Mesendoderm (in vitro differentiated cells): Measurements from ENCODE around the gene POC1A.

Source experiments
- DNase-seq: peaks from one replicate; pipeline ENCODE4 v3.0.0; 2013
- H2AK5ac ChIP-seq: 2 replicates; pipeline ENCODE4 v1.6.1; 2013; ENCODE audit warnings: low read length, inconsistent platforms
- H2BK120ac ChIP-seq: 2 replicates; pipeline ENCODE4 v1.6.1; 2013; ENCODE audit warnings: low read depth, mild to moderate bottlenecking, low read length, moderate library complexity, mixed read lengths
- H2BK15ac ChIP-seq: replicated peaks from 2 replicates; pipeline ENCODE4 v1.6.1; 2013; ENCODE audit warnings: low read depth, mild to moderate bottlenecking, moderate library complexity
- H2BK5ac ChIP-seq: 2 replicates; pipeline ENCODE4 v1.6.1; 2013; ENCODE audit warnings: low read length, inconsistent platforms
- H3K18ac ChIP-seq: 2 replicates; pipeline ENCODE4 v1.6.1; 2013; ENCODE audit warnings: mild to moderate bottlenecking, low read length, mixed read lengths
- H3K23ac ChIP-seq: one replicate; pipeline ENCODE4 v1.6.1; 2013; ENCODE audit warnings: low read length
- H3K27ac ChIP-seq: 2 replicates; pipeline ENCODE4 v1.5.1; 2013; ENCODE audit warnings: low read depth, mild to moderate bottlenecking, inconsistent platforms, low read length, moderate library complexity
- H3K27me3 ChIP-seq: 2 replicates; pipeline ENCODE4 v1.6.1; 2013; ENCODE audit warnings: low read length, control low read depth, mild to moderate bottlenecking, inconsistent platforms; ENCODE audit not compliant: insufficient read depth, poor library complexity
- H3K36me3 ChIP-seq: 2 replicates; pipeline ENCODE4 v1.6.1; 2013; ENCODE audit warnings: low read length, inconsistent platforms; ENCODE audit not compliant: control insufficient read depth, insufficient read depth
- H3K4ac ChIP-seq: one replicate; pipeline ENCODE4 v1.6.1; 2013; ENCODE audit warnings: low read depth, mild to moderate bottlenecking, low read length, moderate library complexity
- H3K4me1 ChIP-seq: 2 replicates; pipeline ENCODE4 v1.6.1; 2013; ENCODE audit warnings: low read depth, low read length, inconsistent platforms; ENCODE audit not compliant: control insufficient read depth
- H3K4me2 ChIP-seq: 2 replicates; pipeline ENCODE4 v1.6.1; 2013; ENCODE audit warnings: low read length
- H3K4me3 ChIP-seq: 2 replicates; pipeline ENCODE4 v1.5.1; 2013; ENCODE audit warnings: mild to moderate bottlenecking, low read length
- H3K56ac ChIP-seq: one replicate; pipeline ENCODE4 v1.6.1; 2013; ENCODE audit warnings: low read length
- H3K79me1 ChIP-seq: 2 replicates; pipeline ENCODE4 v1.6.1; 2013; ENCODE audit warnings: low read length, inconsistent platforms
- H3K79me2 ChIP-seq: 2 replicates; pipeline ENCODE4 v1.6.1; 2013; ENCODE audit warnings: mild to moderate bottlenecking, low read length; ENCODE audit not compliant: control insufficient read depth, insufficient read depth
- H3K9ac ChIP-seq: 2 replicates; pipeline ENCODE4 v1.6.1; 2013; ENCODE audit warnings: low read length, inconsistent platforms
- H4K5ac ChIP-seq: one replicate; pipeline ENCODE4 v1.6.1; 2013; ENCODE audit warnings: low read length
- H4K8ac ChIP-seq: one replicate; pipeline ENCODE4 v1.6.1; 2013; ENCODE audit warnings: low read depth, mild to moderate bottlenecking, control low read depth, low read length, moderate library complexity
- WGBS: extraction: QIAGEN DNeasy Blood & Tissue Kit; methylation state at CpG from one replicate; pipeline ENCODE4 v1.1.7; 2013; ENCODE audit warnings: low lambda C conversion rate, missing lambda C conversion rate; ENCODE audit not compliant: insufficient coverage; ENCODE audit errors: extremely low coverage; 5-methylcytosine and 5-hydroxymethylcytosine counted together

POC1A gene

DNA sequence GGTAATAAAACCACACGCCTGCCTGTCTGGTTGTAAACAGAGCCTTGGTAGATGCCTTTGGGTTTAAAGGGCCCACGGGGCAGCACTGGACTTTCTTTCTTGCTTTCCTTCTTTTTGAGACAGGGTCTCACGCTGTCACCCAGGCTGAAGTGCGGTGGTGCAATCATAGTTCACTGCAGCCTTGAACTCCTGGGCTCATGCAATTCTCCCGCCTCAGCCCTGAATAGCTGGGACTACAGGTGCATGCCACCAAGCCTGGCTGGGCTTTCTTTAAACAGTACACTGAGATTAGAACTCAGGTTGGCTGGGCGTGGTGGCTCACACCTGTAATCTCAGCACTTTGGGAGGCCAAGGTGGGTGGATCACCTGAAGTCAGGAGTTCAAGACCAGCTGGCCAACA is 42.2 kb downstream of the POC1A start:
- DNase-seq: no peak
- Histone ChIP-seq H3K9ac (no peak overlapping the region), H3K4me3 (no peak overlapping the region), H3K23ac (no peak overlapping the region), H4K5ac (no peak overlapping the region), H3K79me2 (no peaks in the 10 kb centered on the region), H3K18ac (no peak overlapping the region), H3K4ac (no peak overlapping the region), H2BK5ac (no peak overlapping the region), H2BK15ac (no peak overlapping the region), H3K4me2 (no peak overlapping the region), H3K27ac (no peak overlapping the region), H3K27me3 (no peaks in the 10 kb centered on the region), H3K36me3 (no peaks in the 10 kb centered on the region), H3K79me1 (no peaks in the 10 kb centered on the region), H4K8ac (no peak overlapping the region), H2BK120ac (no peak overlapping the region), H3K56ac (no peak overlapping the region), H3K4me1 (no peaks in the 10 kb centered on the region), H2AK5ac (no peak overlapping the region)
- no CpG with 5 or more reads among the region's 6 CpGs for WGBS

DNA sequence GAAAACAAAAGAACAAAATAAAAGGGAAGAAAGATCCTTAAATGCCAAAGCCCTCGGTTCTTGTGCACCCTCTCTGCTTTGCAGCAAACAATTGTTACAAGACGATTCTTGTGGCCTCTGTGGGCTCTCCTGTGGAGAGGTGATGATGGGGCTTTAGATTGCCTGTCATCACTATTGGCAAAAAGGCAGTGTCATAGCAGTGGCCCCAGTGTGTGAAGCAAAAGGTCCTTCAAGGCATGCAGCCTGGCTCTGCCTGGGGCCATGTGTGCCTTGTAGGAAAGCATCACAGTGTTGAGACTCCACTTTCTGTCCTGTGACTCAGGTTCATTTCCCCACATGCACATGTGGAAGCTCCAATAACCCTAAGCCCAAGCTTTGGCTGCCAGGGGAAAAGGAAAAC is 43.7 kb downstream of the POC1A start:
- Histone ChIP-seq H3K9ac (no peak overlapping the region), H3K27ac (no peak overlapping the region), H3K4me3 (no peak overlapping the region), H4K5ac (no peak overlapping the region), H3K23ac (no peak overlapping the region), H3K4ac (no peak overlapping the region), H2BK5ac (no peak overlapping the region), H3K18ac (no peak overlapping the region), H3K36me3 (no peaks in the 10 kb centered on the region), H4K8ac (no peak overlapping the region), H3K27me3 (no peaks in the 10 kb centered on the region), H3K4me2 (no peak overlapping the region), H2BK120ac (no peak overlapping the region), H2BK15ac (no peak overlapping the region), H3K4me1 (no peaks in the 10 kb centered on the region), H3K79me1 (no peaks in the 10 kb centered on the region), H3K56ac (no peak overlapping the region), H3K79me2 (no peaks in the 10 kb centered on the region), H2AK5ac (no peak overlapping the region)
- no peak for DNase-seq
- no CpG with 5 or more reads among the region's 2 CpGs for WGBS

DNA sequence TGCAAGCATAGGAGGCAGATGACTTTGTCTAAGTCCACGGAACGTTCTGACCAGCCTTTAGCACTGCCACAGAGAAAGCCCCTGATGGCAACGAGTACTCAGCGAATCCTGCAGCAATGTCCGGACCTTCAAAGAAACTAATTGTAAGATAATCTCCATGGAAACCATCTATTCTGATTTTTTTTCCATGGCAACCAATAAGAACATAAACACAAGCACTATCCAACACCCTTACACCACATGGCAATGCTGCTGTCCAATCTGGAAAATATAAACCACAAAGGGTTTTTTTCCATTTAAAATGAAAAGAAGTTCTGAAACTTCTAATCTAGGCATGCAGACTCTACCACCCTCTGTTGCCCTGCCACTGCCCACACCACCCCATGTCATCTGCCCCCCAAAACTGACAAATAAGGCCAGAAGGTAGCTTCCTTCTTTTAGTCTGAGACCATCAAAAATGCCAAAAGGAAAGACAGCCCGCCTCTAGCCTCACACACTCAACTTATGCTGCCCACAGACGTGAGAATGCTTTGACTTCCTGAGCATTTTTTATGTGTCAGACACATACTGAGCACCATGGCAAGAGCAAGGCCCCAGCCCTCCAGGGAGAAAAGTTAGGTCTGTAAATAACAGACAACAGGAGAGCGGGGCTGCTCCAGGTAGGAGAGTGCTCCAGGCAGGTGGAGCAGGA is 44.5 kb downstream of the POC1A start:
- no peak overlapping the region for H3K4me3 ChIP-seq
- H3K4me1 ChIP-seq: no peaks in the 10 kb centered on the region
- H3K27ac ChIP-seq: no peak overlapping the region
- H3K56ac ChIP-seq: no peak overlapping the region
- H2BK5ac ChIP-seq: no peak overlapping the region
- H3K79me1 ChIP-seq: no peaks in the 10 kb centered on the region
- H3K79me2 ChIP-seq: no peaks in the 10 kb centered on the region
- no peak overlapping the region for H2BK15ac ChIP-seq
- no peak overlapping the region for H3K4ac ChIP-seq
- WGBS: no CpG with 5 or more reads among the region's 8 CpGs
- H3K23ac ChIP-seq: no peak overlapping the region
- no peak overlapping the region for H2AK5ac ChIP-seq
- no peaks in the 10 kb centered on the region for H3K27me3 ChIP-seq
- no peak overlapping the region for H3K18ac ChIP-seq
- H3K36me3 ChIP-seq: no peaks in the 10 kb centered on the region
- no peak overlapping the region for H3K4me2 ChIP-seq
- H4K8ac ChIP-seq: no peak overlapping the region
- H4K5ac ChIP-seq: no peak overlapping the region
- peak; percentile 24 for DNase-seq
- no peak overlapping the region for H2BK120ac ChIP-seq
- H3K9ac ChIP-seq: no peak overlapping the region

DNA sequence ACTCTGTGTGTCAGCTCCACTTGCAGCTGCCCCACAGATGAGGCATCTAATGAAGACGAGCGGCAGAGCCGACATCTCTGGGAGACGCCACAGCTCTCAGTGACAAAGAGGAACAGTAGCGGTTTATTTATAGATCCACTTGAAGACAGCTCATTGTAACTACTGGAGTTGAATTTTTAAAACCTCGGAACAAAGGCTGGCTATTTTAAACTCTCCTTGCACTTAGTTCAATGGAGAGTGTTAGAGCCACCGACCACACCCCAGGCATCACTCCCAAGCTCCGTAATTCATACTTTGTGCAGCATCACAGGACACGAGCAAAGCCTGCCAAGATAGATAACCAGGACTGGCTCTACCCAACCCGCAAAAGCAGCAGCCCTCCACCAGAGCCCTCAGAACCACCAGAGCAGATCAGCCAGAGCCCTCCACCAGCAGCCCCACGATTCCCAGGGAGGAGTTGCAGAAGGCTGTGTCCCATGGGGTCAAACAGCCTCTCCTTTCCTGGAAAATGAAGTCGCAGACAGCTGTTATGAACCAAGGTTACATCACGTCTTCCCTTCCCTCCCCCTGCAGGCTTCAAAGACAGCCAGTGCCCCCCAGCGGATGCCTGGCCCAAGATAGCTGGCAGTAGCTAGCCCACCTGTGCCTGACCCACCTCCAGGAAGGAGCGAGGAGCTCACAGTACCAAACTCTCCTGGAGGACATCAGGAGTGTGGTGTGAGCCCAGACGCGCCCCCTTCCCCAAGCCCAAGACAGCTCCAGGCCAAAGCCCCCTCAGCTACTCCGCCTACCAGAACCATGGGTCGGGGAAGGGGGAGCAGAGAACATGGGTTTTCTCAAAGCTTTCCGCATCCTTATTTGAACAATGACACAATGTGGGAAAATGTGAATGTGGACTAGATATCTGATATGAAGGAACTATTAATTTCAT is 45.7 kb downstream of the POC1A start:
- peak; percentile 35 for DNase-seq
- no peak overlapping the region for H3K4me2 ChIP-seq
- H4K5ac ChIP-seq: no peak overlapping the region
- H3K36me3 ChIP-seq: no peaks in the 10 kb centered on the region
- no peak overlapping the region for H2BK15ac ChIP-seq
- H2BK5ac ChIP-seq: no peak overlapping the region
- H3K4ac ChIP-seq: no peak overlapping the region
- no peaks in the 10 kb centered on the region for H3K4me1 ChIP-seq
- no CpG with 5 or more reads among the region's 20 CpGs for WGBS
- no peak overlapping the region for H3K18ac ChIP-seq
- H3K4me3 ChIP-seq: no peak overlapping the region
- no peak overlapping the region for H3K27ac ChIP-seq
- H4K8ac ChIP-seq: no peak overlapping the region
- H3K9ac ChIP-seq: no peak overlapping the region
- H3K79me1 ChIP-seq: no peaks in the 10 kb centered on the region
- no peak overlapping the region for H3K56ac ChIP-seq
- no peaks in the 10 kb centered on the region for H3K79me2 ChIP-seq
- H3K23ac ChIP-seq: no peak overlapping the region
- no peak overlapping the region for H2BK120ac ChIP-seq
- no peak overlapping the region for H2AK5ac ChIP-seq
- no peaks in the 10 kb centered on the region for H3K27me3 ChIP-seq

DNA sequence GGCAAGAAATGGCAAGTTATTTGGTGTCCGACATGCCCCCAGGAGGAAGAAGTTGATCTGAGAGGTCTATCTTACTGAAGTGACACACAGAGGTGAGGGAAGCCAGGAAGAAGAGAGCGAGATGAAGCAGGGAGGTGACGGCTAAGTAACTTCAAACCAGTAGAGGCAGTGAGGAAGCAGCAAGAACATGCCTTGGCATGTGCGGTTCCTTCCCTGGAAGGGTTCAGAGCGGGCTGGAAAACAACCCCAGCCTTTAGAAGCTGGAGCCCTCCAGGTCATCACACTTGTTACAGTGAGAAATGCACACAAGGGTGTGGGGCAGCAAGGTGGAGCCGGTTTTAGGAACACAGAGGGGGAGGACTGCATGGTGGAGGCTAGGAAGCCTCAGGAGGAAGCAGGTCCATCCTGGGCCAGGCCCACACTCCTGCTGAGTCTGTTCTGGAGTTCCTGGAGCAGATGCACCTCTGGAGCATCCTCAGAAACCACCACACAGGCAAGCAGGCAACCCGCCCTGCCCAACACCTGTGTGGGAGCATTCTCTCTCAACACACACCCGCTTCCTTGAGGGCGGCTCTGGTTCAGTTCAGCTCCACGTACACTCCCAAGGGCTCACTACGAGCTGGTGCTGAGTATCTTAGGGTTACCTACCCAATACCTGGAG is 47.1 kb downstream of the POC1A start:
- WGBS: no CpG with 5 or more reads among the region's 11 CpGs
- H3K36me3 ChIP-seq: no peaks in the 10 kb centered on the region
- no peak overlapping the region for H2AK5ac ChIP-seq
- no peak overlapping the region for H3K18ac ChIP-seq
- H2BK120ac ChIP-seq: no peak overlapping the region
- no peak overlapping the region for H3K9ac ChIP-seq
- no peak overlapping the region for H3K4me3 ChIP-seq
- no peak overlapping the region for H3K4ac ChIP-seq
- no peaks in the 10 kb centered on the region for H3K79me2 ChIP-seq
- H3K79me1 ChIP-seq: no peaks in the 10 kb centered on the region
- no peak overlapping the region for H3K56ac ChIP-seq
- H3K4me2 ChIP-seq: no peak overlapping the region
- H3K27me3 ChIP-seq: no peaks in the 10 kb centered on the region
- H3K4me1 ChIP-seq: no peaks in the 10 kb centered on the region
- no peak overlapping the region for H2BK5ac ChIP-seq
- no peak overlapping the region for H4K8ac ChIP-seq
- no peak overlapping the region for H3K23ac ChIP-seq
- no peak overlapping the region for H3K27ac ChIP-seq
- no peak overlapping the region for H4K5ac ChIP-seq
- DNase-seq: no peak
- no peak overlapping the region for H2BK15ac ChIP-seq
